Activated effector memory CD4-positive, alpha-beta T cell treated with anti-CD3 and anti-CD28 coated beads, Interleukin-2, amount 50 U/mL, for 16 hours (primary cell): Measurements from ENCODE around the gene TNS1.
A peak's percentile ranks its signal among the peaks of the same experiment; 100 is the strongest.
"Not testable (repeated sequence)": the region's sequence is repeated elsewhere in the genome, so short reads cannot be mapped to it uniquely, and the experiment has no call there.

Source experiments
- DNase-seq: peaks from one replicate; pipeline ENCODE4 v3.0.0-alpha.2; 2020

The TNS1 gene

GRCh38 chr2:218029366-218030360, 26.9 kb upstream of the TNS1 start:
- peak; percentile 36 for DNase-seq

- peak; percentile 46 for DNase-seq
These were observed 26.0 kb upstream of the TNS1 start for GRCh38 chr2:218028562-218029348.

- DNase-seq: no peak
These were observed 25.3 kb upstream of the TNS1 start for GRCh38 chr2:218028189-218028495.

GRCh38 chr2:218027426-218028188, 24.8 kb upstream of the TNS1 start:
- peak; percentile 54 for DNase-seq

GRCh38 chr2:218026676-218027425, 24.1 kb upstream of the TNS1 start:
- DNase-seq: peak; percentile 53

GRCh38 chr2:218026244-218026643, 23.4 kb upstream of the TNS1 start:
- peak; percentile 44 for DNase-seq

- DNase-seq: peak; percentile 28
These were observed 22.1 kb upstream of the TNS1 start for GRCh38 chr2:218024871-218025270.

GRCh38 chr2:218024336-218024735, 21.5 kb upstream of the TNS1 start:
- DNase-seq: peak; percentile 45

GRCh38 chr2:218023636-218024035, 20.8 kb upstream of the TNS1 start:
- DNase-seq: peak; percentile 45

- DNase-seq: peak; percentile 54
These were observed 20.2 kb upstream of the TNS1 start for GRCh38 chr2:218022851-218023530.

GRCh38 chr2:218022131-218022850, 19.5 kb upstream of the TNS1 start:
- peak; percentile 5 for DNase-seq

GRCh38 chr2:218021536-218022071, 18.8 kb upstream of the TNS1 start:
- peak; percentile 56 for DNase-seq

GRCh38 chr2:218020966-218021535, 18.3 kb upstream of the TNS1 start:
- no peak for DNase-seq

GRCh38 chr2:218020281-218020680, 17.5 kb upstream of the TNS1 start:
- no peak for DNase-seq

- no peak for DNase-seq
These were observed 16.7 kb upstream of the TNS1 start for GRCh38 chr2:218019411-218020060.

- DNase-seq: not testable (repeated sequence)
These were observed 16.0 kb upstream of the TNS1 start for GRCh38 chr2:218018842-218019125.

- DNase-seq: no peak
These were observed 14.6 kb upstream of the TNS1 start for GRCh38 chr2:218017211-218018053.

GRCh38 chr2:218016810-218017209, 14.0 kb upstream of the TNS1 start:
- no peak for DNase-seq
